GM12865 (cell line): Measurements from ENCODE around the gene HAND2.

Source experiments
- DNase-seq: peaks from one replicate; pipeline ENCODE4 v3.0.0; 2010; ENCODE audit warnings: low read depth
- H3K4me3 ChIP-seq: 2 replicates; pipeline ENCODE4 v1.5.1; 2011; ENCODE audit warnings: mild to moderate bottlenecking, low read depth, low read length, control low read depth
- TF ChIP-seq, protein P1 (sequence below): IDR thresholded peaks from 2 replicates; pipeline ENCODE4 v1.5.1; 2011; ENCODE audit warnings: low read length, control low read depth, low read depth, inconsistent platforms; ENCODE audit not compliant: insufficient read depth; ENCODE audit errors: missing control alignments

Gene HAND2

DNA sequence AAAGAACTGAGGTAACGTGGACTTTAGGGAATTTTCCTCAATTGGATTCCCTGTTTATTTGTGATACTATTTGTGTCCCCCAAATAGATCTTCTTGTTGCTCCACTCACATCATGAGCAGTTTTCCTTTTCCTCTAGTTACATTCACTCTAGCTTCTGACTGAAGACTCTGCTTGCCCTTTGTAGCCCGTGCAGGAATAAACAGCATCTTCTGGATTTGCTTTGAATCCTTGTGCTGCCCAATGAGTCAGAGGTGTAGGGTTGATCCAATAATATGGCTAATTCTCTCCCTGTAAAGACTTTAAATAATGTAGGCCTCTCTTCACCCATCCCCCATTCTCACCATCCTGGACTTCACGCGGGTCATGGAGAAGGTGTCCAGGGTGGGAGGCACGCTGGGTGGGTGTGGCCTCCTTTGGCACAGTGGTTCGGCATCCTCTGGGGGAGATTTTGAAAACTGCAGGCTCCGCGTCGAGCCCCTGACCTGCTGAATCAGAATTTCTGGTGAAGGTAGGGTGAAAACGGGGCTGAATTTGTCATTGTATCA, 9.0 kb downstream of the HAND2 start:
- H3K4me3 ChIP-seq = no peak overlapping the region
- TF ChIP-seq, protein P1, sequence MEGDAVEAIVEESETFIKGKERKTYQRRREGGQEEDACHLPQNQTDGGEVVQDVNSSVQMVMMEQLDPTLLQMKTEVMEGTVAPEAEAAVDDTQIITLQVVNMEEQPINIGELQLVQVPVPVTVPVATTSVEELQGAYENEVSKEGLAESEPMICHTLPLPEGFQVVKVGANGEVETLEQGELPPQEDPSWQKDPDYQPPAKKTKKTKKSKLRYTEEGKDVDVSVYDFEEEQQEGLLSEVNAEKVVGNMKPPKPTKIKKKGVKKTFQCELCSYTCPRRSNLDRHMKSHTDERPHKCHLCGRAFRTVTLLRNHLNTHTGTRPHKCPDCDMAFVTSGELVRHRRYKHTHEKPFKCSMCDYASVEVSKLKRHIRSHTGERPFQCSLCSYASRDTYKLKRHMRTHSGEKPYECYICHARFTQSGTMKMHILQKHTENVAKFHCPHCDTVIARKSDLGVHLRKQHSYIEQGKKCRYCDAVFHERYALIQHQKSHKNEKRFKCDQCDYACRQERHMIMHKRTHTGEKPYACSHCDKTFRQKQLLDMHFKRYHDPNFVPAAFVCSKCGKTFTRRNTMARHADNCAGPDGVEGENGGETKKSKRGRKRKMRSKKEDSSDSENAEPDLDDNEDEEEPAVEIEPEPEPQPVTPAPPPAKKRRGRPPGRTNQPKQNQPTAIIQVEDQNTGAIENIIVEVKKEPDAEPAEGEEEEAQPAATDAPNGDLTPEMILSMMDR = no peak
- DNase-seq = no peak

DNA sequence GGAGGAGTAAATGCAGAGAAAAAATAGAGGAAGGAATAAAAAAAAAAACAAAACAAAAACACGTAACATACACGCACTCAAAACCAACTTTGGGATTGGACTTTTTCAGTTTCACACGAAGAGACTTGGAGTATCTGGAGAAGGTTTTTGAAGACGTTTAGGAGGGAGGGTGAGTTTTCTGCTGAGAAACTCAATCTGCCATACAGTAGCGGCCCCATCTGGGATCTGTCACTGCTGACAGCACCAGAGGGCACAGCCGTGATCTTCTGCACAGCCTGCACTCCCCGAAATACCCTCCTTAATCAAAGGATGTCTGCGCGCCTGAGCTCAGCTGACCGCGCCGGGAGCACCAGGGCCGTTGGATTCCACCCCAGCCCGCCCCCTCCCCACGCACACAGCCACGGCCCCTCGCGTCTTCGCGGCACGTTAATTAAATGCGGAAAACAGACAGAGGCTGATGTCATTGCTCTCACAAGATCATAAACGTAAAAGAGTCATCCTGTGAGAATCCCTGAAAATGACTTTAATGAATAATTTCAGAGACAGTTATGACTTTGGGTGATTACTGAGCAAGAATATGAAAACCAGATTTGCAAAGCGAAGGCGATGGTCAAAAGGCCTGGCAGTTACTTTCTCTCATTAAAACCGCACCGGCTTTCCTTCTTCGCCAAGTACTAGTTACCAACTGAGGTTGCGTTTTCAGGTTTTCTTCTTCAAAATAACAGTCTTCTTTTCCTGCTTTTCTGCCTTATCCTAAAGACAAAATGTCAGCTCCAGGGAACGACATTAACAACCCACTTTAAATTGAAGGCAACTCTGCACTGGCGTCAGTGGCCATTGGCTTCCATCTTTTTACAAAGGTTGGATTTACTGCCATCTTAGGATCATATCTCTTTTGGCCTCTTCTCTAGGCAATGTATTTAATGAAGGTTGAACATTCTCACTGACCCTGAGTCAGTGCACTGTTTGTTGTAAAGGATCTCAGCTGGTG, 10.6 kb downstream of the HAND2 start:
- TF ChIP-seq, protein P1 = no peak
- no peak for DNase-seq
- no peak overlapping the region for H3K4me3 ChIP-seq

DNA sequence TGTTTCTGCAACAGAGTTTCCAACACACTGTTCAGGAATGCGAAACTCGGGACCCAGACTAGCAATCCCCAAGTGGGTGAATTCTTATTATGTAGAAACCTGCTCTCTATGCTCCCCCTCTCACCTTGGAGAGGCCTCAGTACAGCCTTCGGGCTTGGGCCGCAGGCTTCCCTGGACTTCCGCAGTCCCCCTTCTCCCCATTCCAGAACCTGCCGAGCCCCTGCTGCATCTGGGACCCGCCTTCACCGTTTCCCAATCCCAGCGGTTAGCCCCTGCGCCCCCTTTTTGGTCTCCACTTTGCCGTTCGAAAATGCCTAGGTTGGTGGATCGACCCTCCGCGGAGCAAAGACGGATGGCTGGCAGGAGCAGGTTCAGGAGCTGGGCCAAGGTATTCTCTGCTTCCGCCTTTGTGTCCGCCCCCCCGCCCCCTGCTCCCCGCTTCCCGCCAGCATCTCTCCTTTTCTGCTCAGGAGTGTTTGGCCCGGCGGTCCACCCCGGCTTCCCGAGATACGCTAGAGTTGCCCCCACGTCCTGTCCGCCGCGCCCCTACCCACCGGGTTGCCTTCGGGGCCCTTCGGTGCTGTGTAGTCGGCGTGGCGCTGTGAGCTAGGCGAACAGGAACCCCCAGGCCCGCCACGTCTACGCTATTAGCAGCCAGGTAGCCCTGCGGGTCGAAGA, 11.5 kb downstream of the HAND2 start:
- TF ChIP-seq, protein P1 = no peak
- no peak overlapping the region for H3K4me3 ChIP-seq
- DNase-seq = no peak

DNA sequence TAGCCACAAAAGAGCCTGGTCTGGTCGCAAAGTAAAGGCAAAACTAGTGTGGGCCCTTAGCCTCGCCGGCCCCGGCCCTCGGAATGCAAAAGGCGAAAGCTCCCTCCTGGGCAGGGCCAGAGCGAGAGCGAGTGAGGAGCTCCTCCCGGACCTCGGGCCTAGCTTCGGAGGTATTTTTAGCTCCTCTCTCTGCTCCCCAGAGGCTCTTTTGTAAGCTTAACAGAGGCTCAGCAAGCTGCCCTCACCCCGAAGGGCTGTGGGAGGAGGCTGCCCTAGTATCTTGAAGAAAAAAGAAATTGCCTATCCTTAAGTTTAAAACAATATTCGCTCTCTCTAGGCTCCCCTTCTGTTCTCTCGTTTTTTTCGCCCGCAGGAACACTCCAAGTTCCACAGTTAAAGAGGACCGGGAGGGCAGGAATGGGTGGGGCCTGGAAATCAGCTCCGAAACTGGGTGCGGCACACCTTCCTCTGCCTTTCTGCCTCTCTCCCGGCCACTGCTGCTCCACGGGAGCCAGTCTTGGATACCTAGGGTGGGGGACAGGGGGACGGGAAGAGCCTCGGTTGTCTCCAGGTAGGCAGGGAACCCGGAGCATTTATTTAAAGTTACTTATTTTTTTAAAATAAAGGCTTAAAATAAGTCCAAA, 12.1 kb downstream of the HAND2 start:
- TF ChIP-seq, protein P1 = no peak
- H3K4me3 ChIP-seq = no peak overlapping the region
- no peak for DNase-seq

DNA sequence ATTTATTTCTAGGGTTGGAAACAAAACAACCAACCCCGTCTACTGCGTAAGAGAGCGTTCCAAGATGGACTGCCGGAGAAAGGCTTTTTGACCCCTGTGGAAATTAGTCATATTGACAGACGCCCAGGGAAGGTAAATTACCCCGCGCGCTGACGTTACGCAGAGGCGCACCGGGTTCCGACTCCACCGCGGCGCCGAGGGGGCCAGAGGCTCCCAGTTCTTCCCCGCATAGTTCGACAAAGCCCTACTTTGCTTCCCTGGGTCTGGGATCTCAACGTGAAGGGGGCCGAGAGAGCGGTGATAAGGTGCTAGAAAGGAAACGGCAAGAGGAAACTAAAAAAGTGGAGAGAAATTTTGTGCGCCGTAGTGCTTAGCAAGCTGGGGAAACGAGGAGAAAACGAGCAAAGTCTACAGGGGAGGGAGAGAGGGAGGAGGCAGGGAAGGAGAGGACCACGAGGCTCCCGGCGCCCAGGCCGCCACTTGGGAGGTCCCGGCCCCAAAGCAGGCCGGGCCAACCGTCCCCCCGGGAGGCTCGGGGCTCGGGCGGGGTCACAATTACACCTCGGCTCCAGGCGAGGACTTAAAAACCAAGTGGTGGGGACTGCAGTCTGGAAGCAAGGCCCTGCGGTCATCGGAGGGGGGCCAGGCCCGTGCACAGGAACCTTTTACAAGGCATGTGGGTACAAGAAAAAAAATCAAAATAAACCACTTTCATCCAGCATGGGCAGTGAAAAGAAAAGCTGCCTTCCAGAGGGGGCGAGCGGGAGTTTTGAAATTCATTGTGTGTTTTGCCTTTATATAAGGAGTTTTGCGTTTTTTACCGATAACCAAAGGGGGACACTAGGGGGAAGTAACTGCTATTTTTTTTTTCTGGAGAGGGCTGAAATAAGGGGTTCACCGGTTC, 13.2 kb downstream of the HAND2 start:
- no peak for DNase-seq
- TF ChIP-seq, protein P1 = no peak
- H3K4me3 ChIP-seq = no peak overlapping the region

DNA sequence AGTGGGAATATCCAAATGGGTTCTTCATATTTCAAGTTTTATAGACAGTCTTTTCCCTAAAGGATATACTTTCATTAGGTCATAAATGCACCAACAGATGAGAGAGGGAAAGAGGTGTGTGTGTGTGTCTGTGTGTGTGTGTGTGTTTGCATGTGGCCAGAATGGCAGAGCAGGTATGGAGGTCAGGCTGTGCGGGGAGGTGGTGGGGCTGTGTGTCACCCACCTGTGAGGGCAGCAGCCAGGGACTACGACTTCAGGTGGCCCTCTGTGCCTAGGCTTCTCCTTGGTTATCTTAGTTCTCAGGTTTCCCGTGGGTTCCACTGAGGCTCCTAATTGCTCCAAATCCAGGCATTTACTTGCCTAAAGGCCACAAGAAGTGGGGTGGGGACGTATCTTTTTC, 14.6 kb downstream of the HAND2 start:
- H3K4me3 ChIP-seq = no peak overlapping the region
- no peak for DNase-seq
- TF ChIP-seq, protein P1 = no peak
